Keratinocyte (primary cell): ENCODE data around the gene MRPL27.
A peak's percentile ranks its signal among the peaks of the same experiment; 100 is the strongest.

ENCODE experiments used
- EZH2 ChIP-seq: IDR thresholded peaks from one replicate; pipeline ENCODE4 v1.6.1; 2012; ENCODE audit warnings: inconsistent platforms, mild to moderate bottlenecking, low read length, moderate library complexity
- TF ChIP-seq, protein P1 (sequence below), 3 experiments: IDR thresholded peaks in 1 of 3; conservative IDR thresholded peaks in 1 of 3; optimal IDR thresholded peaks in 1 of 3; 2 replicates in 2 of 3; 3 replicates in 1 of 3; pipeline versions ENCODE3 to v1.5.1; 2011; ENCODE audit warnings: low read length in 3 of 3, mild to moderate bottlenecking in 3 of 3, moderate library complexity in 2 of 3, control low read depth in 1 of 3, inconsistent platforms in 1 of 3; ENCODE audit not compliant: insufficient read depth in 2 of 3; ENCODE audit errors: extremely low read depth in 1 of 3

DNA sequence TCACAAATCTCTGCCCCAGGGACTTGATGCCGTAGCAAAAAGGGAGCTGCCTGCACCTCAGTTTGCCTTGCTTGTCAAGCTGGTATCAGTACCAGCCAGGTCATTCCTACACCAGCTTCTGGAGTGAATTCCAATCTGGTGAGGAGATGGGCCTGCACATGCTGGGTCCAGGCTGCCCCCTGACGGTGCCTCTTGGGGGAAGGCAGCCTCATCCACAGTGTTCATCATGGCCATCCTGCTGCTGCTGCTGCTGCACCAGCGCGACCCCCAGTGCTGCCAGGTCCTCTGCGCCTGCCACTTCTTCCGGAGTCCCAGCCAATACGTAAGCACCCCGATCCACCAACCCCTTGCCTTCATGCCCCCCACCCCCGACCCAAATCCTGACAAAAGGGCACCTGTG, 8.3 kb downstream of the MRPL27 start:
- TF ChIP-seq, protein P1, sequence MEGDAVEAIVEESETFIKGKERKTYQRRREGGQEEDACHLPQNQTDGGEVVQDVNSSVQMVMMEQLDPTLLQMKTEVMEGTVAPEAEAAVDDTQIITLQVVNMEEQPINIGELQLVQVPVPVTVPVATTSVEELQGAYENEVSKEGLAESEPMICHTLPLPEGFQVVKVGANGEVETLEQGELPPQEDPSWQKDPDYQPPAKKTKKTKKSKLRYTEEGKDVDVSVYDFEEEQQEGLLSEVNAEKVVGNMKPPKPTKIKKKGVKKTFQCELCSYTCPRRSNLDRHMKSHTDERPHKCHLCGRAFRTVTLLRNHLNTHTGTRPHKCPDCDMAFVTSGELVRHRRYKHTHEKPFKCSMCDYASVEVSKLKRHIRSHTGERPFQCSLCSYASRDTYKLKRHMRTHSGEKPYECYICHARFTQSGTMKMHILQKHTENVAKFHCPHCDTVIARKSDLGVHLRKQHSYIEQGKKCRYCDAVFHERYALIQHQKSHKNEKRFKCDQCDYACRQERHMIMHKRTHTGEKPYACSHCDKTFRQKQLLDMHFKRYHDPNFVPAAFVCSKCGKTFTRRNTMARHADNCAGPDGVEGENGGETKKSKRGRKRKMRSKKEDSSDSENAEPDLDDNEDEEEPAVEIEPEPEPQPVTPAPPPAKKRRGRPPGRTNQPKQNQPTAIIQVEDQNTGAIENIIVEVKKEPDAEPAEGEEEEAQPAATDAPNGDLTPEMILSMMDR (optimal IDR thresholded peaks at IDR 0.05 in 1 of 3, IDR thresholded peaks at IDR 0.05 in 1 of 3, conservative IDR thresholded peaks at IDR 0.05 in 1 of 3; ENCODE audit: extremely low read depth in 1 of 3, insufficient read depth in 2 of 3, low read length in 3 of 3) = peak in 1 of 3 experiments; percentile 53
- TF ChIP-seq EZH2 = no peak
